GF-D8 (cell line): ENCODE data around the gene CLDN9.

Experiments used
- DNase-seq: peaks from one replicate; lab custom pipeline; 2025; lab: John Stamatoyannopoulos, UW

Gene CLDN9

GRCh38 chr16:2974319-2975056, 38.2 kb upstream of the CLDN9 start:
- no peak for DNase-seq

GRCh38 chr16:2975161-2975795, 37.4 kb upstream of the CLDN9 start:
- DNase-seq: no peak

GRCh38 chr16:2976201-2976600, 36.5 kb upstream of the CLDN9 start:
- no peak for DNase-seq

GRCh38 chr16:2976673-2977072, 36.0 kb upstream of the CLDN9 start:
- no peak for DNase-seq

GRCh38 chr16:2977440-2977839, 35.3 kb upstream of the CLDN9 start:
- DNase-seq: no peak

GRCh38 chr16:2979669-2980226, 33.0 kb upstream of the CLDN9 start:
- peak; percentile 1 for DNase-seq

- DNase-seq: peak; percentile 66
Observed at GRCh38 chr16:2980227-2981176, 32.2 kb upstream of the CLDN9 start, which contains the start of gene PKMYT1. Gene PKMYT1, minus strand, starts transcription at chr16:2980446. Its CDS starts 789 bp downstream, at chr16:2979657.

GRCh38 chr16:2981177-2981898, 31.4 kb upstream of the CLDN9 start:
- no peak for DNase-seq

- DNase-seq: no peak
Observed at GRCh38 chr16:2981899-2982250, 30.8 kb upstream of the CLDN9 start.

GRCh38 chr16:2982402-2982801, 30.3 kb upstream of the CLDN9 start:
- no peak for DNase-seq

GRCh38 chr16:2983706-2984136, 29.0 kb upstream of the CLDN9 start:
- peak; percentile 33 for DNase-seq

- DNase-seq: no peak
Observed at GRCh38 chr16:2985462-2985861, 27.3 kb upstream of the CLDN9 start.

- no peak for DNase-seq
Observed at GRCh38 chr16:2985893-2986355, 26.8 kb upstream of the CLDN9 start.

- DNase-seq: no peak
Observed at GRCh38 chr16:2986623-2987188, 26.0 kb upstream of the CLDN9 start.

- no peak for DNase-seq
Observed at GRCh38 chr16:2987286-2987685, 25.4 kb upstream of the CLDN9 start.

GRCh38 chr16:2987833-2988232, 24.9 kb upstream of the CLDN9 start:
- no peak for DNase-seq

GRCh38 chr16:2988590-2989099, 24.1 kb upstream of the CLDN9 start:
- no peak for DNase-seq

- no peak for DNase-seq
Observed at GRCh38 chr16:2990891-2991290, 21.8 kb upstream of the CLDN9 start.

GRCh38 chr16:2991566-2992261, 21.0 kb upstream of the CLDN9 start:
- DNase-seq: no peak

- DNase-seq: no peak
Observed at GRCh38 chr16:2992383-2993081, 20.2 kb upstream of the CLDN9 start.
